GM19193 (cell line): ENCODE measurements around the gene MRPL34.

ENCODE experiments used
- POLR2A ChIP-seq: IDR thresholded peaks from 4 replicates; pipeline ENCODE4 v1.6.1; 2011; ENCODE audit not compliant: insufficient read depth, insufficient read length; ENCODE audit errors: extremely low read depth

The MRPL34 gene

GRCh38 chr19:17279436-17279835 lies 26.2 kb upstream of the MRPL34 start:
- no peak for TF ChIP-seq POLR2A

GRCh38 chr19:17281391-17282304 lies 24.0 kb upstream of the MRPL34 start, which contains the start of gene ANKLE1:
Gene ANKLE1 (plus strand): TSS chr19:17281901. CDS start chr19:17281921, 20 bp downstream.
- TF ChIP-seq POLR2A: peak; percentile 41

GRCh38 chr19:17282488-17283125 lies 23.1 kb upstream of the MRPL34 start:
- TF ChIP-seq POLR2A: no peak

GRCh38 chr19:17283504-17283996 lies 22.1 kb upstream of the MRPL34 start:
- no peak for TF ChIP-seq POLR2A

GRCh38 chr19:17285415-17286135 lies 20.1 kb upstream of the MRPL34 start:
- TF ChIP-seq POLR2A: no peak

GRCh38 chr19:17286263-17286662 lies 19.4 kb upstream of the MRPL34 start:
- TF ChIP-seq POLR2A: no peak

GRCh38 chr19:17286752-17287151 lies 18.9 kb upstream of the MRPL34 start:
- no peak for TF ChIP-seq POLR2A

- TF ChIP-seq POLR2A: no peak
Observed at GRCh38 chr19:17289489-17289888, 16.2 kb upstream of the MRPL34 start.

- no peak for TF ChIP-seq POLR2A
Observed at GRCh38 chr19:17292301-17293074, 13.2 kb upstream of the MRPL34 start.

- TF ChIP-seq POLR2A: no peak
Observed at GRCh38 chr19:17293605-17294004, 12.1 kb upstream of the MRPL34 start.

GRCh38 chr19:17294051-17294891 lies 11.4 kb upstream of the MRPL34 start:
- no peak for TF ChIP-seq POLR2A

GRCh38 chr19:17296273-17296672 lies 9.4 kb upstream of the MRPL34 start:
- no peak for TF ChIP-seq POLR2A

- TF ChIP-seq POLR2A: no peak
Observed at GRCh38 chr19:17296976-17297375, 8.7 kb upstream of the MRPL34 start.
